Measurements from ENCODE around the gene SLC25A43.

- no peak for TF ChIP-seq POLR2A (IDR thresholded peaks at IDR 0.05; ENCODE audit: low read depth, low read length)
- TF ChIP-seq POLR2AphosphoS5 (IDR thresholded peaks at IDR 0.05; ENCODE audit: low read depth, low read length) = no peak
- TF ChIP-seq SPI1 (IDR thresholded peaks at IDR 0.05; ENCODE audit: low read depth, low read length) = no peak
- no peak for TF ChIP-seq TAF1 (IDR thresholded peaks at IDR 0.05; ENCODE audit: low read depth, low read length)
- no peak for TF ChIP-seq POU2F2 (IDR thresholded peaks at IDR 0.05; ENCODE audit: low read depth, low read length)
- TF ChIP-seq PAX5 (IDR thresholded peaks at IDR 0.05; ENCODE audit: insufficient read depth, low read length, severe bottlenecking) = no peak
Measured at GRCh38 chrX:119406776-119407175, 7.6 kb downstream of the SLC25A43 start.
